A549 (cell line): Measurements from ENCODE around the gene GSTO2.

Source experiments
- CEBPB ChIP-seq, 2 experiments: fragments of >200 bp in 1 of 2; sonication (Bioruptor Twin) in 1 of 2; formaldehyde crosslinking in 1 of 2; IDR thresholded peaks; 2 replicates each; pipeline ENCODE4 v1.6.1; 2012 to 2016
- CHD2 ChIP-seq: fragments of 150-350 bp; IDR thresholded peaks from 2 replicates; pipeline ENCODE4 v1.6.1; 2014; ENCODE audit warnings: low read length; ENCODE audit not compliant: partially characterized antibody
- CHD4 ChIP-seq: fragments of 200-600 bp; sonication (generic); IDR thresholded peaks from 2 replicates; pipeline ENCODE4 v1.6.1; 2016; ENCODE audit warnings: antibody characterized with exemption, mild to moderate bottlenecking, borderline replicate concordance
- JUN ChIP-seq, 2 experiments: fragments of >200 bp; sonication (Bioruptor Twin); formaldehyde crosslinking; IDR thresholded peaks; 2 replicates in 1 of 2; 3 replicates in 1 of 2; pipeline ENCODE4 v1.6.1; 2016 to 2017
- MYC ChIP-seq: IDR thresholded peaks from 2 replicates; pipeline ENCODE4 v1.6.1; 2012; ENCODE audit warnings: mild to moderate bottlenecking, inconsistent platforms, low read length, improper control_type of control experiment, borderline replicate concordance
- POLR2A ChIP-seq: IDR thresholded peaks from 2 replicates; pipeline ENCODE4 v1.6.1; 2012; ENCODE audit warnings: mild to moderate bottlenecking, low read length
- REST ChIP-seq: fragments of 200-600 bp; sonication (generic); IDR thresholded peaks from 2 replicates; pipeline ENCODE4 v1.6.1; 2016; ENCODE audit warnings: antibody characterized with exemption, mild to moderate bottlenecking, moderate library complexity
- RFX5 ChIP-seq: fragments of 450-650 bp; IDR thresholded peaks from 2 replicates; pipeline ENCODE4 v1.7.1; 2014; ENCODE audit warnings: antibody characterized with exemption, mild to moderate bottlenecking, moderate library complexity
- RNF2 ChIP-seq: fragments of 200-600 bp; sonication (generic); IDR thresholded peaks from 2 replicates; pipeline ENCODE4 v1.6.1; 2016; ENCODE audit warnings: low read depth, mild to moderate bottlenecking, antibody characterized with exemption, moderate library complexity, borderline replicate concordance
- SMC3 ChIP-seq: fragments of >200 bp; sonication (Bioruptor Twin); formaldehyde crosslinking; IDR thresholded peaks from 3 replicates; pipeline ENCODE4 v1.6.1; 2018; ENCODE audit warnings: inconsistent platforms
- TF ChIP-seq, protein P1 (sequence below): fragments of >200 bp; sonication (Bioruptor Twin); formaldehyde crosslinking; IDR thresholded peaks from 3 replicates; pipeline ENCODE4 v1.5.1; 2016
- TF ChIP-seq, protein P2 (sequence below): fragments of 150-350 bp; IDR thresholded peaks from 2 replicates; pipeline ENCODE4 v1.6.1; 2014; ENCODE audit warnings: low read depth, mild to moderate bottlenecking, low read length
- TF ChIP-seq, protein P3 (sequence below): IDR thresholded peaks from 2 replicates; pipeline ENCODE4 v1.6.1; 2012

DNA sequence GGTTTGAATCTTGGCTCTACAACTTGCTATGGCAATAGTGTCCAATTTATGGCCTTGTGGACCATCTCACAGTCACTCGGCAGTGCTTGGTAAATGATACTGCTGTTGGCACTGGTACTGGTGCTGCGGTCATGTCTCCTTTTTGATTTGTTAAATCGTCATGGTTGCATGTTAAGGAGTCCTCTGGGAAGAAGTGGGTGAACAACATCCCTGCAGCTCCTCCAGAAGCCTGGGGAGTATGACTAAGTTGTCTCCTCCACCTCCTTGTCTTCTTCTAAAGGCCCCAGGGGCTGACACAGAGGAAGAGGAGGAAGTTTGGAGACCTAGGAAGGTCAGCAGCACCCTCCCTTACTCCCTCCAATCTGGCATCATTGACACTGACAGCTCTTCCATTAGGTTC, 60.8 kb downstream of the GSTO2 start:
- TF ChIP-seq CEBPB (IDR thresholded peaks at IDR 0.05) = no peak
- no peak for TF ChIP-seq CHD4
- TF ChIP-seq, protein P1, sequence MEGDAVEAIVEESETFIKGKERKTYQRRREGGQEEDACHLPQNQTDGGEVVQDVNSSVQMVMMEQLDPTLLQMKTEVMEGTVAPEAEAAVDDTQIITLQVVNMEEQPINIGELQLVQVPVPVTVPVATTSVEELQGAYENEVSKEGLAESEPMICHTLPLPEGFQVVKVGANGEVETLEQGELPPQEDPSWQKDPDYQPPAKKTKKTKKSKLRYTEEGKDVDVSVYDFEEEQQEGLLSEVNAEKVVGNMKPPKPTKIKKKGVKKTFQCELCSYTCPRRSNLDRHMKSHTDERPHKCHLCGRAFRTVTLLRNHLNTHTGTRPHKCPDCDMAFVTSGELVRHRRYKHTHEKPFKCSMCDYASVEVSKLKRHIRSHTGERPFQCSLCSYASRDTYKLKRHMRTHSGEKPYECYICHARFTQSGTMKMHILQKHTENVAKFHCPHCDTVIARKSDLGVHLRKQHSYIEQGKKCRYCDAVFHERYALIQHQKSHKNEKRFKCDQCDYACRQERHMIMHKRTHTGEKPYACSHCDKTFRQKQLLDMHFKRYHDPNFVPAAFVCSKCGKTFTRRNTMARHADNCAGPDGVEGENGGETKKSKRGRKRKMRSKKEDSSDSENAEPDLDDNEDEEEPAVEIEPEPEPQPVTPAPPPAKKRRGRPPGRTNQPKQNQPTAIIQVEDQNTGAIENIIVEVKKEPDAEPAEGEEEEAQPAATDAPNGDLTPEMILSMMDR = no peak
- TF ChIP-seq REST = no peak
- TF ChIP-seq MYC = no peak
- no peak for TF ChIP-seq POLR2A
- no peak for TF ChIP-seq SMC3
- no peak for TF ChIP-seq RFX5
- TF ChIP-seq, protein P2, sequence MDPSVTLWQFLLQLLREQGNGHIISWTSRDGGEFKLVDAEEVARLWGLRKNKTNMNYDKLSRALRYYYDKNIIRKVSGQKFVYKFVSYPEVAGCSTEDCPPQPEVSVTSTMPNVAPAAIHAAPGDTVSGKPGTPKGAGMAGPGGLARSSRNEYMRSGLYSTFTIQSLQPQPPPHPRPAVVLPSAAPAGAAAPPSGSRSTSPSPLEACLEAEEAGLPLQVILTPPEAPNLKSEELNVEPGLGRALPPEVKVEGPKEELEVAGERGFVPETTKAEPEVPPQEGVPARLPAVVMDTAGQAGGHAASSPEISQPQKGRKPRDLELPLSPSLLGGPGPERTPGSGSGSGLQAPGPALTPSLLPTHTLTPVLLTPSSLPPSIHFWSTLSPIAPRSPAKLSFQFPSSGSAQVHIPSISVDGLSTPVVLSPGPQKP = no peak
- TF ChIP-seq, protein P3, sequence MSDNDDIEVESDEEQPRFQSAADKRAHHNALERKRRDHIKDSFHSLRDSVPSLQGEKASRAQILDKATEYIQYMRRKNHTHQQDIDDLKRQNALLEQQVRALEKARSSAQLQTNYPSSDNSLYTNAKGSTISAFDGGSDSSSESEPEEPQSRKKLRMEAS = no peak
- TF ChIP-seq RNF2 = no peak
- no peak; a peak in 2 of 5 replicates for TF ChIP-seq JUN (IDR thresholded peaks at IDR 0.05)
- no peak for TF ChIP-seq CHD2
